ENCODE measurements around the gene SNAPC5.
"Not testable (repeated sequence)": the region's sequence is repeated elsewhere in the genome, so short reads cannot be mapped to it uniquely, and the experiment has no call there.

Gene SNAPC5

GRCh38 chr15:66476535-66476934, 21.0 kb downstream of the SNAPC5 start:
- TF ChIP-seq, protein P1, sequence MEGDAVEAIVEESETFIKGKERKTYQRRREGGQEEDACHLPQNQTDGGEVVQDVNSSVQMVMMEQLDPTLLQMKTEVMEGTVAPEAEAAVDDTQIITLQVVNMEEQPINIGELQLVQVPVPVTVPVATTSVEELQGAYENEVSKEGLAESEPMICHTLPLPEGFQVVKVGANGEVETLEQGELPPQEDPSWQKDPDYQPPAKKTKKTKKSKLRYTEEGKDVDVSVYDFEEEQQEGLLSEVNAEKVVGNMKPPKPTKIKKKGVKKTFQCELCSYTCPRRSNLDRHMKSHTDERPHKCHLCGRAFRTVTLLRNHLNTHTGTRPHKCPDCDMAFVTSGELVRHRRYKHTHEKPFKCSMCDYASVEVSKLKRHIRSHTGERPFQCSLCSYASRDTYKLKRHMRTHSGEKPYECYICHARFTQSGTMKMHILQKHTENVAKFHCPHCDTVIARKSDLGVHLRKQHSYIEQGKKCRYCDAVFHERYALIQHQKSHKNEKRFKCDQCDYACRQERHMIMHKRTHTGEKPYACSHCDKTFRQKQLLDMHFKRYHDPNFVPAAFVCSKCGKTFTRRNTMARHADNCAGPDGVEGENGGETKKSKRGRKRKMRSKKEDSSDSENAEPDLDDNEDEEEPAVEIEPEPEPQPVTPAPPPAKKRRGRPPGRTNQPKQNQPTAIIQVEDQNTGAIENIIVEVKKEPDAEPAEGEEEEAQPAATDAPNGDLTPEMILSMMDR (IDR thresholded peaks at IDR 0.05; ENCODE audit: low read depth, low read length), result no peak
- TF ChIP-seq POLR2A (IDR thresholded peaks at IDR 0.05; ENCODE audit: extremely low read depth, insufficient read length) (no peak), MYC (IDR thresholded peaks at IDR 0.05; ENCODE audit: low read depth, low read length) (no peak)
- TF ChIP-seq, protein P2, sequence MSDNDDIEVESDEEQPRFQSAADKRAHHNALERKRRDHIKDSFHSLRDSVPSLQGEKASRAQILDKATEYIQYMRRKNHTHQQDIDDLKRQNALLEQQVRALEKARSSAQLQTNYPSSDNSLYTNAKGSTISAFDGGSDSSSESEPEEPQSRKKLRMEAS (IDR thresholded peaks at IDR 0.05; ENCODE audit: low read depth, low read length), result no peak
- no peak for DNase-seq (ENCODE audit: low read depth)
- H3K4me3 ChIP-seq (ENCODE audit: low read depth, low read length), result no peak overlapping the region

DNA sequence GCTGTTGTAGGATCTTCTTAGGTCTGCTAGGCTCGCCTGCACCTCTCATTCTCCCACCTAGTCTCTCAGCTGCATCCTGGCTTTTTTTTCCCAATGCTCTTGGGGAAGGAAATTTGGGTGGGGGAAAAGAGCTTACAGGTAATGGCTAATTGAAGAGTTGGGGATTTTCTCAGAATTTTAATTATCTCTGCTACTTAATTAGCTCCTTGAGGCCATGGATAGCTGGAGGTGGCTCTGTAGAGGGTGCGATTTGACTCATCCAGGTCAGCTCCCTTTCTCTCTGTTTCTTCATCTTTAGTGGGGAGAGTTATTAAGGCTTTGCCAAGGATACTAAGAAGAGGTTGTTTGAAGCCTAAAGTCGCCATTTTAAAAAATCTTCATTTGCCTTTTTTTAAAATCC, 22.6 kb downstream of the SNAPC5 start:
- H3K4me3 ChIP-seq (ENCODE audit: low read depth, low read length), result no peak overlapping the region
- DNase-seq (ENCODE audit: low read depth), result no peak
- TF ChIP-seq, protein P2 (IDR thresholded peaks at IDR 0.05; ENCODE audit: low read depth, low read length), result no peak
- TF ChIP-seq MYC (IDR thresholded peaks at IDR 0.05; ENCODE audit: low read depth, low read length) (no peak), POLR2A (IDR thresholded peaks at IDR 0.05; ENCODE audit: extremely low read depth, insufficient read length) (no peak)
- TF ChIP-seq, protein P1 (IDR thresholded peaks at IDR 0.05; ENCODE audit: low read depth, low read length), result no peak

DNA sequence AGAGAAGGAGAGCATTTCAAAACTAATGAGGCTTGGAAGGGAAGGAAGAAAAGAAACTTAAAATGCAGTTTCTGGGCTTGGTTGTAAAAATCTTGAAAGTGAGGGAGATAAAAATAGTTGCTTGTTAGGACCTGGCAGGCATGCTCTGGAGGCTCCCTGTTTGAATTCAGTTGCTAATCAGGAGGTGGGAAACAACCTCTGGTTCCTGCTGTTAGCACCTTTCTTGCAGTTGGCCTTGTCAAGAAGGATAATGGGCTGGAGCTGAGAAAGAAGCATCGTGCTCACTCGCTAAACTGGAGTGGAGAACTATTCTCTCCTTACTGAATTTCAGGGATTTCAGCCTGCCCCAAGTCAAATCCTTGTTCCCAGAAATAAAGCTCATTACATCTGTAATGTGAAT, 23.4 kb downstream of the SNAPC5 start:
- no peak for DNase-seq (ENCODE audit: low read depth)

DNA sequence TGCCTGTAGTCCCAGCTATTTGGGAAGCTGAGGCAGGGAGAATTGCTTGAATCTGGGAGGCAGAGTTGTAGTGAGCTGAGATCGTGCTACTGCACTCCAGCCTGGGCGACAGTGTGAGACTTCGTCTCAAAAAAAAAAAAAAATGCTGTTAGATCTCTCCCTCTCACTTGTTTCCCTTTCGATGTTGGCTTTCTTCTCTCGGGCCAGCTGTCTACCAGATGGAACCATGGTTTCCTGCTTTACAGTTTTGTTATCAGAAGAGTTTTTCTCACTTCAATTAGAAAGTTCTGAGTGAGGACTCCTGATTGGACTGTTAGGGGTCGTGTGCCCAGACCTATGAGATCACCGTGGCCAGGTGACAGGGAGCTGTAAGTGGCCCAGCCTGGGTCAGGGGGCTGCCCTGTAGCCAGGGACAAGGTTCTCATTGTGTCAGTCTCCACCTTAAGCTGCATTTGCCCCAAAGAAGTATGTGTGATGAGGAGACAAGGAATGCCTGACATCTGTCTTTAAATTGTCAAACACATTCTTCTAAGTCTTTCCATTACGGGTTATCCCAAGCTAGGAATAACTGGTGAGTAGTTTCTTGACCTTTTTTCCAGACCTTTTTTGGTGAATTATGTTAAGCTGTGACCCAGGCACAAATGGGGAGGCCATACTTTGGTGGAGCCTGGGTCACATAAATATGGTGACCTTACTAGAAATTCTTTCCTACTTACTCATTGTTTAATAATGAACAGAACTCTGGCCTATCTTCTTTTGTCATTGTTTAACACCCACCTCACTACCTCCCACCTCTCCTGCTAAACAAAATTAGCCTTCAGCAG, 25.2 kb downstream of the SNAPC5 start:
- no peak overlapping the region for H3K4me3 ChIP-seq (ENCODE audit: low read depth, low read length)
- TF ChIP-seq MYC (IDR thresholded peaks at IDR 0.05; ENCODE audit: low read depth, low read length), result no peak
- TF ChIP-seq, protein P1 (IDR thresholded peaks at IDR 0.05; ENCODE audit: low read depth, low read length), result no peak
- TF ChIP-seq POLR2A (IDR thresholded peaks at IDR 0.05; ENCODE audit: extremely low read depth, insufficient read length), result no peak
- DNase-seq (ENCODE audit: low read depth), result no peak

More for the DNA sequence above, 23.4 kb downstream of the SNAPC5 start:
- H3K4me3 ChIP-seq (ENCODE audit: low read depth, low read length), result no peak overlapping the region
- TF ChIP-seq, protein P1 (IDR thresholded peaks at IDR 0.05; ENCODE audit: low read depth, low read length), result no peak
- TF ChIP-seq POLR2A (IDR thresholded peaks at IDR 0.05; ENCODE audit: extremely low read depth, insufficient read length), result no peak
- TF ChIP-seq, protein P2 (IDR thresholded peaks at IDR 0.05; ENCODE audit: low read depth, low read length), result no peak
- TF ChIP-seq MYC (IDR thresholded peaks at IDR 0.05; ENCODE audit: low read depth, low read length), result no peak

- DNase-seq (ENCODE audit: low read depth); H3K4me3 ChIP-seq (ENCODE audit: low read depth, low read length): not testable (repeated sequence)
These were observed 26.7 kb downstream of the SNAPC5 start for GRCh38 chr15:66470825-66471224.

GRCh38 chr15:66467162-66468040, 30.2 kb downstream of the SNAPC5 start:
- not testable (repeated sequence) for DNase-seq (ENCODE audit: low read depth); H3K4me3 ChIP-seq (ENCODE audit: low read depth, low read length)

DNA sequence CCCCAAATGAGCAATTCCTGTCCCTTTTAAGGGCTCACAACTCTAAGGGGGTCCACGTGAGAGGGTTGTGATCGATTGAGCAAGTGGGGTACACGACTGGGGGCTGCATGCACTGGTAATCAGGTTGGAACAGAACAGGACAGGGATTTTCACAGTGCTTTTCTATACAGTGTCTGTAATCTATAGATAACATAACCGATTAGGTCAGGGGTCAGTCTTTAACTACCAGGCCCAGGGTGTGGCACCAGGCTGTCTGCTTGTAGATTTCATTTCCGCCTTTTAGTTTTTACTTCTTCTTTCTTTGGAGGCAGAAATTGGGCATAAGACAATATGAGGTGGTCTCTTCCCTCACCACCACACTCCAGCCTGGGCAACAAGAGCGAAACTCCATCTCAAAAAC, 32.3 kb downstream of the SNAPC5 start:
- DNase-seq (ENCODE audit: low read depth); H3K4me3 ChIP-seq (ENCODE audit: low read depth, low read length): not testable (repeated sequence)

All from NB4 (cell line).